Measurements from ENCODE around the gene CRIP3. TPM values are rescaled to one million over a fixed set of nuclear protein-coding genes. Genes with fewer than 3 reads are reported as not detected.
A peak's percentile ranks its signal among the peaks of the same experiment; 100 is the strongest.

The CRIP3 gene
- total and polyA plus RNA-seq, 2 of the 13 experiments (the other 11 are each of a cell fraction or from before 2014, with no cell fraction given) = 6.3 to 9.3 TPM

DNA sequence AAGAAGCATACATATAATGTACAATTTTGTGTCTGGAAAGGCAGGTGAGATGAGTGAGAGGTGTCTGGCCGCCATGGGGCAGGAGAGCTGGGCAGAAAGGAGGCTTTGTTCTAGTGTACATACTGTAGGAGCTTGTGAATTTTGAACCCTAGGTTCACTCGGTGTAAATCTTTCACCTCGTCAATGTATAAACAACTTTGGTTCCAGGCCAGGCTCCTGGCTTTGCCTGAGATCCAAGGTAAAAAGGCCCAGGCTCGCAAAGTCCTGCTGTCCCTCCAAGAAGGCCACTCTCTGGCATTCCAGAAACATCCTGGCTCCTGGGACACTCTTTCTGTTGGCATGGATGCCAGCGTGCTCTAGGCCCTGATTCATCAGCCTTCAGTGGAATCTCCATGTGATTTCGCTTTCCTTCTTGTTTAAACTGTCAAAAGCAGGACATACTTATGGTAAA is 17.7 kb downstream of the CRIP3 start (continued):
- TF ChIP-seq, protein P1, sequence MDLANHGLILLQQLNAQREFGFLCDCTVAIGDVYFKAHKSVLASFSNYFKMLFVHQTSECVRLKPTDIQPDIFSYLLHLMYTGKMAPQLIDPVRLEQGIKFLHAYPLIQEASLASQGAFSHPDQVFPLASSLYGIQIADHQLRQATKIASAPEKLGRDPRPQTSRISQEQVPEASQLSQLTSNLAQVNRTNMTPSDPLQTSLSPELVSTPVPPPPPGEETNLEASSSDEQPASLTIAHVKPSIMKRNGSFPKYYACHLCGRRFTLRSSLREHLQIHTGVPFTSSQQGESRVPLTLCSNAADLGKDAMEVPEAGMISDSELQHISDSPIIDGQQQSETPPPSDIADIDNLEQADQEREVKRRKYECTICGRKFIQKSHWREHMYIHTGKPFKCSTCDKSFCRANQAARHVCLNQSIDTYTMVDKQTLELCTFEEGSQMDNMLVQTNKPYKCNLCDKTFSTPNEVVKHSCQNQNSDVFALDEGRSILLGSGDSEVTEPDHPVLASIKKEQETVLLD (CRISPR knock-in tag; IDR thresholded peaks at IDR 0.05; ENCODE audit: low read depth) = no peak
- no peak for TF ChIP-seq MED13 (CRISPR knock-in tag; IDR thresholded peaks at IDR 0.05)
- TF ChIP-seq ARID5B (CRISPR knock-in tag; IDR thresholded peaks at IDR 0.05) = peak; percentile 89
- no peak for TF ChIP-seq SUZ12 (IDR thresholded peaks at IDR 0.05; ENCODE audit: low read depth, low read length)
- no peak for TF ChIP-seq ZBTB26 (CRISPR knock-in tag; IDR thresholded peaks at IDR 0.05; ENCODE audit: borderline replicate concordance)
- TF ChIP-seq, protein P2, sequence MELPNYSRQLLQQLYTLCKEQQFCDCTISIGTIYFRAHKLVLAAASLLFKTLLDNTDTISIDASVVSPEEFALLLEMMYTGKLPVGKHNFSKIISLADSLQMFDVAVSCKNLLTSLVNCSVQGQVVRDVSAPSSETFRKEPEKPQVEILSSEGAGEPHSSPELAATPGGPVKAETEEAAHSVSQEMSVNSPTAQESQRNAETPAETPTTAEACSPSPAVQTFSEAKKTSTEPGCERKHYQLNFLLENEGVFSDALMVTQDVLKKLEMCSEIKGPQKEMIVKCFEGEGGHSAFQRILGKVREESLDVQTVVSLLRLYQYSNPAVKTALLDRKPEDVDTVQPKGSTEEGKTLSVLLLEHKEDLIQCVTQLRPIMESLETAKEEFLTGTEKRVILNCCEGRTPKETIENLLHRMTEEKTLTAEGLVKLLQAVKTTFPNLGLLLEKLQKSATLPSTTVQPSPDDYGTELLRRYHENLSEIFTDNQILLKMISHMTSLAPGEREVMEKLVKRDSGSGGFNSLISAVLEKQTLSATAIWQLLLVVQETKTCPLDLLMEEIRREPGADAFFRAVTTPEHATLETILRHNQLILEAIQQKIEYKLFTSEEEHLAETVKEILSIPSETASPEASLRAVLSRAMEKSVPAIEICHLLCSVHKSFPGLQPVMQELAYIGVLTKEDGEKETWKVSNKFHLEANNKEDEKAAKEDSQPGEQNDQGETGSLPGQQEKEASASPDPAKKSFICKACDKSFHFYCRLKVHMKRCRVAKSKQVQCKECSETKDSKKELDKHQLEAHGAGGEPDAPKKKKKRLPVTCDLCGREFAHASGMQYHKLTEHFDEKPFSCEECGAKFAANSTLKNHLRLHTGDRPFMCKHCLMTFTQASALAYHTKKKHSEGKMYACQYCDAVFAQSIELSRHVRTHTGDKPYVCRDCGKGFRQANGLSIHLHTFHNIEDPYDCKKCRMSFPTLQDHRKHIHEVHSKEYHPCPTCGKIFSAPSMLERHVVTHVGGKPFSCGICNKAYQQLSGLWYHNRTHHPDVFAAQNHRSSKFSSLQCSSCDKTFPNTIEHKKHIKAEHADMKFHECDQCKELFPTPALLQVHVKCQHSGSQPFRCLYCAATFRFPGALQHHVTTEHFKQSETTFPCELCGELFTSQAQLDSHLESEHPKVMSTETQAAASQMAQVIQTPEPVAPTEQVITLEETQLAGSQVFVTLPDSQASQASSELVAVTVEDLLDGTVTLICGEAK (IDR thresholded peaks at IDR 0.05) = no peak
- TF ChIP-seq, protein P2 (CRISPR knock-in tag; IDR thresholded peaks at IDR 0.05) = 0 out of 2 replicates have a peak, but pooled peaks have one; percentile 38
- no peak for TF ChIP-seq SYNCRIP (IDR thresholded peaks at IDR 0.05; ENCODE audit: insufficient read depth, low read depth, low read length)
- no peak for TF ChIP-seq ATF7 (IDR thresholded peaks at IDR 0.05)
- TF ChIP-seq ATF7 (CRISPR knock-in tag; IDR thresholded peaks at IDR 0.05) = no peak
- TF ChIP-seq RFX1 (IDR thresholded peaks at IDR 0.05) = no peak
- peak; percentile 32; the same call in 1 of the 2 replicates for TF ChIP-seq TOPORS (CRISPR knock-in tag; IDR thresholded peaks at IDR 0.05)
